Inferior parietal cortex (tissue), 1 donor: ENCODE results near the gene MAPK14.
"Not testable (repeated sequence)": the region's sequence is repeated elsewhere in the genome, so short reads cannot be mapped to it uniquely, and the experiment has no call there.

ENCODE experiments used
- DNase-seq: peaks from one replicate; pipeline ENCODE4 v3.0.0-alpha.2; 2016; ENCODE audit errors: extremely low spot score

MAPK14 gene

DNA sequence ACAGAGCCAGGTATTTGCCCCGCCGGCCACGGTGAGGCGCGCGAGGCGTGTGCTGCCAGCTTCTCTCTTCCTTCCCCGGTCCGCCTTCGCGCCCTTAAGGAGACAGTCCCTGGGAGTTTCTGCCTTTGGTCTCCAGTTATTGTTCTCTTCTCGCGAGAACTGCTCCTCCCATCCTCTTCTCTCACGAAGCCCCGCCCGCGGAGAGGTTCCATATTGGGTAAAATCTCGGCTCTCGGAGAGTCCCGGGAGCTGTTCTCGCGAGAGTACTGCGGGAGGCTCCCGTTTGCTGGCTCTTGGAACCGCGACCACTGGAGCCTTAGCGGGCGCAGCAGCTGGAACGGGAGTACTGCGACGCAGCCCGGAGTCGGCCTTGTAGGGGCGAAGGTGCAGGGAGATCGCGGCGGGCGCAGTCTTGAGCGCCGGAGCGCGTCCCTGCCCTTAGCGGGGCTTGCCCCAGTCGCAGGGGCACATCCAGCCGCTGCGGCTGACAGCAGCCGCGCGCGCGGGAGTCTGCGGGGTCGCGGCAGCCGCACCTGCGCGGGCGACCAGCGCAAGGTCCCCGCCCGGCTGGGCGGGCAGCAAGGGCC is at the start of gene MAPK14:
TSS of gene MAPK14 (plus strand) at position 308 of the 587 bp plus-strand sequence. CDS start 350 bp downstream, outside the sequence.
- peak; percentile 100 for DNase-seq

DNA sequence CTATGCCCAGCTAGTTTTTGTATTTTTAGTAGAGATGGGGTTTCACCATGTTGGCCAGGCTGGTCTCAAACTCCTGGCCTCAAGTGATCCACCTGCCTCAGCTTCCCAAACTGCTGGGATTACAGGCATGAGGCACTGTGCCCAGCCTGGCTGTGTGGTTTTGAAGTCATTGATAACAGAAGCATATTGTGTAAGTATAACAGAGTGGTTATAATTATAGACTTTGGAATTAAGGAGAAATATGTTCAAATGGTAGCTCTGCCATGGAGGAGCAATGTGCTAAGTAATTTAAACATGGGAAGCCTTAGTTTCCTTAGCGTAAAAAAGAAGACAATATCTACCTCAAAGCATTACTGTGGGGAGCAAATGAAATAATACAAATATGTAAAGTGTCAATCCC is 47.5 kb upstream of the MAPK14 start:
- not testable (repeated sequence) for DNase-seq

DNA sequence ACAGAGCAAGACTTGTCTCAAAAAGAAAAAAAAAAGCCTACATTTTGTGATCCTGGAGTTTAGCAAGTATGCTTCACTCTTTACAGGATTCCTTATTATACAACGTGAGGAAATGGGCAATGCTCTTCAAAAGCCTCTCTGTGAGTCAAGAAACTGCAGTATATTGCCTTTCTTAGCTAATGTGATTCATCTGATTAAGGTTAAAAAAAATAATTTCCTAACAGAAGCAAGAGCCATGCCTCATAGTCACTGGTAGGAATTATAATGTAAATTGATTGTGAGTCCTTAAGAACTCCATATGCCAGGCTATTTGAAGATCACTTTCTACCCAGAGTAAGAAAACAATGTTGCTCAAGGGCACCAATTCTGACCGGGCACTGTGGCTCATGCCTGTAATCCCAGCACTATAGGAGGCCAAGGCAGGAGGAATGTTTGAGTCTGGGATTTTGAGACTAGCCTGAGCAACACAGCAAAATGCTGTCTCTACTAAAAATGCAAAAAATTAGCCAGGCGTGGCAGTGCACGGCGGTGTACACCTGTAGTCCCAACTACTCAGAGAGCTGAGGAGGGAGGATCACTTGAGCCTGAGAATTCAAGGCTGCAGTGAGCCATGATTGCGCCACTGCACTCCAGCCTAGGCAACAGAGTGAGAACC is 46.5 kb upstream of the MAPK14 start:
- no peak for DNase-seq

DNA sequence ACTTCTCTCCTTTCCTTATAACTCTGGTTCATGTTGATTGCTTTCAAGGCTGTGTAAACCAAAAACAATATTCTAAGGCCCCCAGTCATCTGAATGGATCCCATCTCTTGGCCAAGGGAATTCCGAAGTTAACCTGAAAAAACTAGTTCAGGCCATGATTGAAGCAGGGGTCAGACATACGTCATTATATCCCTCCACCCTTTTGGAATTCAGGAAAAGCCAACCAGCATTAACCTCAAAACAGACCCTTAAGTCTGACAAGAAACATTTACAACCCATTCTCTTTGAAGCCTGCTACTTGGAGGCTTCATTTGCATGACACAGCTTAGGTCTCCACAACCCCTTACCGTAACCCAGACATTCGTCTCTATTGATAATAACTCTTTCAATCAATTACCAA is 42.9 kb upstream of the MAPK14 start:
- DNase-seq, result no peak

DNA sequence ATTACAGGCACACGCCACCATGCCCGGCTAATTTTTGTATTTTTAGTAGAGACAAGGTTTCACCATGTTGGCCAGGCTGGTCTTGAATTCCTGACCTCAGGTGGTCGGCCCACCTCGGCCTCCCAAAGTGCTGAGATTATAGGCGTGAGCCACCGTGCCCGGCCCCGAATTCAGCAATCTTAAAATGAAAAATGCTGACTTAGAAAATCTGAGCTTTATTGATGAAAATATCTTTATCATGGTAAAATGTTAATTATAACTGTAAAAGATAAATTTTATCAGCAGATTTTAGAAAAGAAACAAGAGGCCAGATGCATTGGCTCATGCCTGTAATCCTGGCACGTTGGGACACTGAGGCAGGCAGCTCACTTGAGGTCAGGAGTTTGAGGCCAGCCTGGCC is 39.6 kb upstream of the MAPK14 start:
- DNase-seq, result not testable (repeated sequence)

DNA sequence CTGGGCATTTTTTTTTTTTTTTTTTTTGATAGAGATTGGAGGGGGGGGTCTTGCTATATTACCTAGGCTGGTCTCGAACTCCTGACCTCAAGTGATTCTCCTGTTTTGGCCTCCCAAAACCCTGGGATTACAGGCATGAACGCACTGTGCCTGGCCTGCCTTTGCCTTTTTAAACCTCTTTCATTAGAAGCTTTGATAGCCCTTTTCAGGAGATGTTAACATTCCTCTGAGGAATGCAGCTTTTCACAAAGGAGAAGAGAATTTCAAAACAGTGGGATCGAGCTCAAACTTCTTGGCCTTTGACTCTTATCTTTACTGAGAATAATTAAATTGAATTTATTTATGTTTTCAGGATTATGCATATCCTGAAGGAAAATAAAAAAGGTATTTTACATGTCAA is 34.5 kb upstream of the MAPK14 start:
- no peak for DNase-seq

DNA sequence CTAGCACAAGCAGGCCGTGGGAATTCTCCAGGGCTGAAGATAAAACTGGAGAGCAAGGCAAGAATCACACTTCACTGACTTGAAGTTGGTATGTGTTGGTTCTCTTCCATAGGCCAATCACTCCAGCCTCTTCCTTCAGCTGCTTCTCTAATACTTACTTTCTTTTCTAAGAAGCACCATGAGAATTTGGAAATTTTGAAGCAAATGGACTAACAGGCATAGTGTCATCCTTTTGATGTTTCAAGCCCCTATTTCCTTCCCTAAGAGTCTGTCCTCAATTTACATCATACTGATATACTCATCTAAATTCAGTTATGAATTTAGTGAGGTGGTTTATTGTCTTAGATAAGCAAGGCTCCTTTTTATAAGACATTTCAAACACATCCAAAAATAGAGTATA is 27.2 kb upstream of the MAPK14 start:
- DNase-seq, result no peak

DNA sequence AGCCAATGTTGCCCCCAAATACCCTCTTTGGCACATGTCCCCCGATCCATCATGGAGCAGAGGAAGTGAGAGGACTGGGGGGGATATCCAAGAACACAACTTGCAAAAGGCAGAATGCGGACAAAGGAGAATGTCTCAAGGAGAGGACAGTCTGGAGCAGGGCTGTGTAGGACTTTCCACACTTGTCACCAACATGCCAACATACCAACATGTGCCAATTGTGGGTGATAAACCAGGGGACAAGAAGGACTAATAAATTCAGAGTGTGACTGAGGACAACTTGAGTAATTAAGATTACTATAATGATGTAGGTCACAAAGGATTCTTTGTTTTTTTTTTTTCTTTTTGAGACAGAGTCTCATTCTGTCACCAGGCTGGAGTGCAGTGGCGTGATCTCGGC is 11.9 kb upstream of the MAPK14 start:
- DNase-seq, result no peak

DNA sequence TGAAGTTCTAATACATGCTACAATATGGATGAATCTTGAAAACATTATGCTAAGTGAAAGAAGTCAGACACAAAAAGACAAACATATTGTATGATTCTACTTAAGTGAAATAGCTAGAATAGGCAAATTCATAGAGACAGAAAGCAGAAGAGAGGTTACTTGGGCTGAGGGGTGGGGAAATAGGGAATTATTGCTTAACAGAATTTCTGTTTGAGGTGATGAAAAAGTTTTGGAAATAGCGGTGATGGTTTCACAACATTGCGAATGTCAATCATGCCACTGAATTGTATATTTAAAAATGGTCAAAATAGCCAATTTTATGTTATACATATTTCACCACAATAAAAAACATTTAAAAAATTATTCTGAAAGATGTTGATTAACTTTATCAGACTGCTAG is 9.3 kb upstream of the MAPK14 start:
- DNase-seq, result no peak

DNA sequence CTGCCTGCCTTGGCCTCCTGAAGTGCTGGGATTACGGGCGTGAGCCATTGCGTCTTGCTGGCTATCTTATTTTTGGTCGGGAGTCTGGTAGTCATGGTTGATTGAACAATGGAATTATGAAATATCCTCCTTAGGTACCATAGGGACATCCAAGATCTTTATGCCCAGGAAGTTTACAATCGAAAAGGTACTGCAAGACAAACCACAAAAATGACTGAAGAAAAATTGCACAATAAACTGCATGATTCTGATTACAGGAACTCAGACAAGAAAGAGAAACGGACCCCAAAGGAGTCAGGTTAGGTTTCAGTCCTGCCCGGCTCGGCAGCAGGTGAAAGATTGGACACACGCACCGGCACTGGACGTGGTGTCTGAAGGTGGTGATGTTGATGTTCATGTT is 8.4 kb upstream of the MAPK14 start:
- no peak for DNase-seq

DNA sequence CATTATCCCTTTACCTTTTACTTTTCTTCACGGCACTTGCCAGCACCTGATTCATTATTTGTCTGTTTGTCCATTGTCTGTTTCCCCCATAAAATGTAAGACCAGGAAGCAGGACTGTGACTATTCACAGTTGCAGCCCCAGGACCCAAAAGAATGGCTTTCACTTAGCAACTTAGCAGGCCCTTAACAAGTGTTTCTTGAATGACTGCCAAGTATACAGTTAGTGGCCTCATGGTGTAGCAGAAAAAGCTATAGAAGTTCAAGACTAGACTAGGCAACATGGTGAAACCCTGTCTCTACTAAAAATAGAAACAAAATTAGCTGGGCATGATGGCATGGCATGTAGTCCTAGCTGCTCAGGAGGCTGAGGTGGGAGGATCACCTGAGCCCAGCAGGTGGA is 7.5 kb upstream of the MAPK14 start:
- DNase-seq, result no peak

DNA sequence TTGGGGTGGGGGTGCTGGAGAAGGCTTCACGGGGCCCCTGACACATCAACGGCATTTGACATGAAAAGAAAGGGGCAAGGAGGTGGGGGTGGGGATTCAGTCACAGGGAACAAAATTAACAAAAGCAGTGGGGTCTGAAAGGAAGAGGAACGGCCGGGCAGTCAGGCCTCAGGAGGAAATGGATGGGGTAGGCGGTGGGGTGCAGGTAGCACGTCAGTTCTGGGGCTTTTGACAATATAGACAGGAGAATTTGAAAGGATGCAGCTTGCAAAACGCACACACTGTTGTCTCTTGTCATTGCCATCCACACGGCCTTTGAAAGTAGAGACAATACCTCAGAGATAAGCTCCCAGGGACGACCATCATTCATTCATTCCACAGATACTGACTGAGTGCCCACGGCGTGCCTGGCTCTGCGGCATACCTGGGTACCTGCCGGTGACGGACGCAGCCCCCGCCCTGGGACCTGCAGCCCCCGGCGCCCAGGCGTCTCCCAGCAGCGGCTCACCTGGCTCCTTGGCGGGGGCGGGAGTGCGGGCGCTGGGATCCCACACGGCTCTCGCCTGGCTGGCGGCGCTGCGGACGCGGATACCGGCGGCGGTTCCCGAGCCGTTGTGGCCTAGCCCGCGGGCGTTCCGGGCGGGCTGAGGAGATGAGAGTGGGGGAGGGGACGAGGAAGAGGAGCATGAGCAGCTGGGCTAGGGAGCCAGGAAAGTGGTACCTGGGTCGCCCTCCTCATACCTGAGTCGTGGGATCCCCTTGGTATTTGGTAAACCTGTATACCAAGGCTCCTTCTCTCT is 3.4 kb upstream of the MAPK14 start, which contains the start of gene SLC26A8:
TSS of gene SLC26A8 (minus strand) at position 646 of the 800 bp plus-strand sequence. CDS start 4,934 bp downstream, outside the sequence.
- no peak for DNase-seq

DNA sequence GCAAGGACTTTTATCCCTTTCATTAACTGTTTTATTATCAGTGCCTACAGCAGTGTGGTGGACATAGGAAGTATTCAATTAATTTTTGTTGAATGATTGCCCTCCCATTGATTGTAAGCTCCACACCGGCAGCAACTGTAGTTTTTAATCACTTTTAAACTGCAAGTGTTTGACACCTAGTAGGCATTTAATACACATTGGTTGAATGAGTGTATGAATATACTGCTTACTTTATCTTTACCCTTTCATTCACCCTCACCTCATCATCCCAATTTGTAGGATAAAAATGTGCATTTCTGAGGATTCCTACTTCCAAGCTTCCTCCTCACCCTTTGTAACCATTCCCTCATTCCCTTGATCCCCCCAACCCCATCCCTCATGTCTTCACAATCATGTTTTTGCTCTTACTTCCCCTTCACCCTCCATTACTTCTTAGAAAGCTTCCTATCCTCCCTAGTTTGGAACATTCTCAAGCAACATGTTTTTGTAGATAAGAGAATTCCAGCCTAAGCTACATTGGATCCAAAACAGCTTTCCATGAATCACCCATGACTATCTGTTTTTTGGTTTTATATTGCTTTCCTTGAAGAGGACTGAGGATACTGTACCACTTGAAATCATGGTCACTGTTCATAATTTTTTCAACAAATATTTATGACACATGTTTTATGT is 2.2 kb upstream of the MAPK14 start:
- DNase-seq, result no peak

DNA sequence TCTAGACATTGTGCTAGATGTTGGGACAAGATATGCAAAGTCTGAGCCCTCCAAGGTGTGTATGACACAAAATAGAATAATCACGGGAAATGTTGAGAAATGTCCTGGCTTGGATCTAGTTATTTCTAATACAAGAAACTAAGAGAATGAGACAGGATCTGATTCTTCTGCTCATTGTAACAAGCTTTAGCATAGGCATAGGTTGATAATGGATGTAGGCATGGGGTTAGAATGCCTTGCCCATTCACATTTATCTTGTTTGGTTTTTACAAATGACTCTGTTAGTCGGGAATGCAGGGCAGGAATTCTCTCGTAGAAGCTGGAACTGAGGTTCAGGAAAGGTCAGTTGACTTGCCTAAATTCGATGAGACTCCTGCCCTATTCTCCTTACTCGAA is 1.7 kb upstream of the MAPK14 start:
- no peak for DNase-seq

DNA sequence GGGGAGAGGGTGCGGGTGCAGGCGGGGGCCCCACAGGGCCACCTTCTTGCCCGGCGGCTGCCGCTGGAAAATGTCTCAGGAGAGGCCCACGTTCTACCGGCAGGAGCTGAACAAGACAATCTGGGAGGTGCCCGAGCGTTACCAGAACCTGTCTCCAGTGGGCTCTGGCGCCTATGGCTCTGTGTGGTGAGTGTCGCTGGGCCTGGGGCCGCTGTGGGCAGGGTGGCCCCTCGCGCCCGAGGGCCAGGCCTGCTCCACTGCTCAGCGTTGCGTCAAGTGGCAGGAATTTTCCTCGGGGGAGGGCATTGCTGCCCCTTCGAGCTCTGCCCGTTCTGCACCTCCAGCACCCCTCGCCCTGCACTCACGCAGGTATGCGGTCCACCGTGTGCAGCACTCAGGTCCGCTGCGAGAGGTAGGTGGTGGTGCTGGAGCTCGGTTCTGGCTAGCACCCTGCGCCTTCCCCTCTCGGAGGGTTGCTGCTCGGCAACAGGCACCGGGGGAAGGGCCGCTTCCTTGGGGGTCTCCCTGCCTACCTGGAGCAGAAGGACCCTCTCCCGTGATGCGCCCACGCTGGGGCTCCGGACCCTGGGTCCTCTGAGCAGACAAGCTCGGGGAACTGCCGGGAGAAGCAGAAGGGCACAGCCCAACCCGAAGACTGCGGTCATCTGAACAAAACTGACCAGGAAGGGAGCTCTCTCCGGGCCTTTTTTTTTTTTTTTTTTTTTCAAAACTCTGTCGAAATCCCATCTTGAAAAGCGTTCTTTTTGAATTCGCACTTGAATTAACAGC is 674 bp downstream of the MAPK14 start:
- DNase-seq, result peak; percentile 26

DNA sequence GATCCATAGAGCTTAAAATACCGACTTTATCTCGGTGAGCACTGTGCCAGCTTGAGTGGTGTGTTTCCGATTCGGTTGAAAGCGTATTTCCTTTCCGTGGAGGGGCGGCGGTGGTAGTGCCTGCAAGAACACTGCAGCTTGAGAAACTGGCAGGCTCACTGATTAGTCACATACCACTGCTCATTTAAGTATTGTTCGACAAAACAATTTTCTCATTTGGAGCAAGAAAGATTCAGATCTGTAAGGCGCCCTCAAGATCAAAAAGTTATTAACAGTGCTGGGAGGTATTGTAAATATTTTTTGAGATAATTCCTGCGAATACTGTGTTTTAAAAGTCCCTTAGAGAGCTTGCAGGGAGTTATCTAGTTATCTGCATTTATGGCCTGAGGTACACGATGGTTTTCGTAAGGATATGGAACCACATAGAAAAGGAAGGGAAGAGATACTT is 1.3 kb downstream of the MAPK14 start:
- DNase-seq, result peak; percentile 60

DNA sequence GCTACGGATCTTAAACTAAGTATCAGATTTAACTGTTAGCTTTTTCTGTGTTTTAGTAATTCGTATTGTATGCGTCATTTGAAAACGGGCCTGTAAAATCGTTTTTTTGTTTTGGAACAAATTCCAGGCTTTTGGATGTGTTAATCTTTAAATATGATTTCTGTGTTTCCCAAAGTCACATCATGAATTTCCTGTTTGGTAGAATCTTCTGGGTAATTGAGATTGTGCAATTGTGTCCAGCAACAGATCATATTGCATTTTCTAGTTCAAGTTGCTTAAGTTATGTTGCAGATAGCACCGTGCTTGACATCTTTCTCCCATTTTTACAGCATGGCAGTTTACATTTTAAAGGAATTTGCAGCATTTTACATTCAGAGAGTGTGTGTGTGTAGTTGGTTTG is 1.9 kb downstream of the MAPK14 start:
- DNase-seq, result no peak

DNA sequence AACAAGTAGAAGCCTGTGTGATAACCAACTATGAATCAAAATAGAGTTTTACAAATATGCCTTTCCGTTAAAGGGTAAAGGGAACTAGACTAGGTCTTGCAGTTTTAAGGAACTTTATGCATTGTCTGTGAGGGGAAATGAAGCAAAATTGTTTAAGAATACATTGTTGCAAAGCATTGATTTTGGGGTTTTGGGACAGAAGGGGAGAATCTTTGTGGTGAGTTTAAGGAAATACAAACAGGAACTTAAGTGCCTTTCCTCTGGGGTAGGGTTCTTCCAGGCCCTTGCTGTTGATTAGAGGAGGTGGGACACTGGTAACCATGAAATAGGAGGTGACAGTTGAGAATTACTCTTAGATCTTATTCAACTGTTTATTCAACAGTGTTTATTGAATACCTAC is 4.7 kb downstream of the MAPK14 start:
- DNase-seq, result no peak

DNA sequence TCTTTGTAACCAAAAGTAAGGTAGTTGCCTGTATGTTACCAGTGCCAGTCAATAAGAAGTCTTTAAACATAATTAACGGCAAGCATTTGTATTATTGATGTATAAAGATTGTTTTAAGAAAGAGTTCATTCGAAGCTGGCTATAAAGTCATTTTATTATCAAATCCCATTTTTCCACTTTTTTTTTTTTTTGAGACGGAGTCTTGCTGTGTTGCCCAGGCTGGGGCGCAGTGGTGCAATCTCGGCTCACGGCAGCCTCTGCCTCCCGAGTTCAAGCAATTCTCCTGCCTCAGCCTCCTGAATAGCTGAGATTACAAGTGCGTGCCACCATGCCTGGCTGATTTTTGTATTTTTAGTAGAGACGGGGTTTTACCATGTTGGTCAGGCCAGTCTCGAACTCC is 5.5 kb downstream of the MAPK14 start:
- not testable (repeated sequence) for DNase-seq

DNA sequence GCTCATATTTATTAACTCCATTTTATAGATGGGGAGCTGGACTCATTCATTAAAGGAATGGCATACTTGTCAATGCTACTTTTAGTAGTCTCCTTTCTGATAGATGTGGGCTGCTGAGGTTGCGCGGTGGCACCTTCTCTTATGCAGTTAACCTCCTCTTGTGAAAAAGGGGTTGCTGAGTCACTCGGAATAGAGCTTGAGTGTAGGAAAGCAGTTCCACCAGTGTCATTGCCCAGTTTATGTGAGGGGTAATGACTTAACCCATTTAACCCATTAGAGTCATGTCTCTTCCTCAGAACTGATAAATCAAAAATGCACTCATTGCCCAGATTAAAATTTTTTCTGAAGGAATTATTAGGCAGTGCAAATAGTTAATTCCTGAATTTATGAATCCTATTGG is 6.3 kb downstream of the MAPK14 start:
- DNase-seq, result no peak

DNA sequence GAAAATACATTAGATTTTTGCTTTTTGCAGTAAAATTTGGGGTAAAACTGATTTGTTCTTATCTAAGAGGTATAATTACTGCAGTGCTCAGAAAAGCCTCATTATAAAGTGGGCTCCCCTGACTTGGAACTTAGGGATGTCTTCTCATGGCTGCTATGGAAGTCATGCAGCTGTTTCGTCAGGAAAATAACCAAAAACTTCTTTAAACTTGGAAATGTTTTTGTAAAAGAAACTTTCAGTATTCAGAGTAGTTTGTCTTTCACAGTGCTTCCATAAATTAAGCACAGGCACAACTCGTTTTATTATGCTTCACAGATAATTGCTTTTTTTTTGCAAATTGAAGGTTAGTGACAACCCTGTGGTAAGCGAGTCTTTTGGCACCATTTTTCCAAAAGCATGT is 6.8 kb downstream of the MAPK14 start:
- no peak for DNase-seq
